Measurements from ENCODE around the gene MBD3L5. TPM values are rescaled to one million over a fixed set of nuclear protein-coding genes. Genes with fewer than 3 reads are reported as not detected.
A peak's percentile ranks its signal among the peaks of the same experiment; 100 is the strongest.

Gene MBD3L5
- total RNA-seq, 1 donor from 2014 or later, result not detected

DNA sequence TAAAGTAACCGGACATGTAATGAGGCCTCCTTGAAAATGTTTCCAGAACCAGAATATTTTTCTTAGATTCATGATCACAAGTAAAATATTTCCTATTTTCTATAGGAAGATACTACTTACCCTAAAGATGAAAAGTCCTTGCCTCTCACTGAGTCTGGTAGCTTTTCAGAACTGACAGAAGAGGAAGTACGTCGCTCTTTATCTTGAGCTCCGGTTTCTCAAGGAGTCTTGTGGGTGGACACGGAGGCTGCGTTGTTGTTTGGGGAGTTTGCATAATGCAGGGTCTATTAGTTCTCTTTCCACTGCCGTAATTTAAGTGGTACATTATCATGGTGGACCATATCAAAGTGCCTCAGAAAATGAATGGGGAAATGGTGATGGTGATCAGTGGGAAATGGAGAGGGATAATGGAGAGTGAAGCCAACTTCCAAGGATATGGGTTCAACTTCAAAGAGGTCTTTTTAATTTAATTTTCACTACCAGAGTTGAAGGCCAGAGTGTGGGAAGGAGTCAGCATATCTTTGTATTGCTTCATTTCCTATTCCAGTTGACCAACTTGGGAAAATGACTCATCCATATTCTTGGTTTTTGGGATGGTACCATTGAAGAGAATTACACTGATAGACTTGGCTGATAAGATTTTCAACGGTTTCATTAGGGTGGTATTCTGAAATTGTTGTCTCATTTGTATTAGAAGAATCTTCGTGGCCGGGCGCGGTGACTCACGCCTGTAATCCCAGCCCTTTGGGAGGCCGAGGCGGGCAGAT is 32.5 kb upstream of the MBD3L5 start:
- Histone ChIP-seq H3K4me3 (ENCODE audit: low read depth, low read length) (no peak overlapping the region), H3K36me3 (ENCODE audit: control insufficient read depth, insufficient read depth, low read length) (no peaks in the 10 kb centered on the region), H3K27me3 (ENCODE audit: control insufficient read depth, insufficient read depth, low read length) (no peaks in the 10 kb centered on the region)
- FAIRE-seq (no peak), DNase-seq (ENCODE audit: low read depth) (peak; percentile 35)
- TF ChIP-seq, protein P1, sequence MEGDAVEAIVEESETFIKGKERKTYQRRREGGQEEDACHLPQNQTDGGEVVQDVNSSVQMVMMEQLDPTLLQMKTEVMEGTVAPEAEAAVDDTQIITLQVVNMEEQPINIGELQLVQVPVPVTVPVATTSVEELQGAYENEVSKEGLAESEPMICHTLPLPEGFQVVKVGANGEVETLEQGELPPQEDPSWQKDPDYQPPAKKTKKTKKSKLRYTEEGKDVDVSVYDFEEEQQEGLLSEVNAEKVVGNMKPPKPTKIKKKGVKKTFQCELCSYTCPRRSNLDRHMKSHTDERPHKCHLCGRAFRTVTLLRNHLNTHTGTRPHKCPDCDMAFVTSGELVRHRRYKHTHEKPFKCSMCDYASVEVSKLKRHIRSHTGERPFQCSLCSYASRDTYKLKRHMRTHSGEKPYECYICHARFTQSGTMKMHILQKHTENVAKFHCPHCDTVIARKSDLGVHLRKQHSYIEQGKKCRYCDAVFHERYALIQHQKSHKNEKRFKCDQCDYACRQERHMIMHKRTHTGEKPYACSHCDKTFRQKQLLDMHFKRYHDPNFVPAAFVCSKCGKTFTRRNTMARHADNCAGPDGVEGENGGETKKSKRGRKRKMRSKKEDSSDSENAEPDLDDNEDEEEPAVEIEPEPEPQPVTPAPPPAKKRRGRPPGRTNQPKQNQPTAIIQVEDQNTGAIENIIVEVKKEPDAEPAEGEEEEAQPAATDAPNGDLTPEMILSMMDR (IDR thresholded peaks at IDR 0.05; ENCODE audit: insufficient read depth, low read length, severe bottlenecking), result no peak

DNA sequence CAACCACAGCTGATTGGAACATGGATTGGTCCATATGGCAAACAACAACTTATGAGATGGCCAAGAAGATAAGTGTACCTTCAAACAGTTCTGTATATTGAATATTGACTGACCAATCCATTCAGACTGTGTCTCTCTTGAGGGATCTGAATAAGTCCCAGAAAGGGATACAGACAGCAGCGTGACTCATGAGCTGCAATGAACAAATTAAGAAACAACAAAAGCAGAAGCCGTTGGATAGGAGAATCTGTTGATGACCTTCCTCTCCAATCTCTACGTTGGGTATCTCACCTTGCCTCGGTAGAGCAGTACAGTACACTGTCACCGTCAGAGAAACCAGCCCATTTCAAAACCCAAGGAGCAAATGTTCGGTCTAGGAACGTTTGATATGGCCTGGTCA is 30.4 kb upstream of the MBD3L5 start:
- FAIRE-seq, result no peak
- no peak for DNase-seq (ENCODE audit: low read depth)
- Histone ChIP-seq H3K27me3 (ENCODE audit: control insufficient read depth, insufficient read depth, low read length) (no peaks in the 10 kb centered on the region), H3K4me3 (ENCODE audit: low read depth, low read length) (no peak overlapping the region), H3K36me3 (ENCODE audit: control insufficient read depth, insufficient read depth, low read length) (no peaks in the 10 kb centered on the region)
- TF ChIP-seq, protein P1 (IDR thresholded peaks at IDR 0.05; ENCODE audit: insufficient read depth, low read length, severe bottlenecking), result no peak

DNA sequence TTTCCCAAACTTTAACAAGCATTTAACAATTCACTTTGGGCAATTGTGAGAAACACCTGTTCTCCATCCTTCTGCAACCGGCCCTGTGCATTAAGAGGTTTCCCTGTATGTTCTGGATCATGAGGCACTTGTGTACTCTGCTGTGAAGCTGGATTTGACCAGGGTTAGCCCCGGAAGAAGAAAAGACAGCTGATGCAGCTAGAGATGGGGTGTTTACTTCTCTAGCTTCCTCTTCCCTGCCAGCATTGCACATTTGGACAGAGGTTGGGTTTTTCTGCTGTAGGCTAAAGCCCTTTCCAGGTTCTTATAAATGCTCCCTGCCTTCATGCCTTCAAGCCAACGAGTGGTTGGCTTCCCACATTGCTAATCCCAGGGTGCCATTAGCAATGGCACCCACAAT is 30.0 kb upstream of the MBD3L5 start:
- H3K36me3 ChIP-seq (ENCODE audit: control insufficient read depth, insufficient read depth, low read length), result no peaks in the 10 kb centered on the region
- DNase-seq (ENCODE audit: low read depth) (no peak), FAIRE-seq (no peak)
- no peaks in the 10 kb centered on the region for H3K27me3 ChIP-seq (ENCODE audit: control insufficient read depth, insufficient read depth, low read length)
- TF ChIP-seq, protein P1 (IDR thresholded peaks at IDR 0.05; ENCODE audit: insufficient read depth, low read length, severe bottlenecking), result no peak
- H3K4me3 ChIP-seq (ENCODE audit: low read depth, low read length), result no peak overlapping the region

DNA sequence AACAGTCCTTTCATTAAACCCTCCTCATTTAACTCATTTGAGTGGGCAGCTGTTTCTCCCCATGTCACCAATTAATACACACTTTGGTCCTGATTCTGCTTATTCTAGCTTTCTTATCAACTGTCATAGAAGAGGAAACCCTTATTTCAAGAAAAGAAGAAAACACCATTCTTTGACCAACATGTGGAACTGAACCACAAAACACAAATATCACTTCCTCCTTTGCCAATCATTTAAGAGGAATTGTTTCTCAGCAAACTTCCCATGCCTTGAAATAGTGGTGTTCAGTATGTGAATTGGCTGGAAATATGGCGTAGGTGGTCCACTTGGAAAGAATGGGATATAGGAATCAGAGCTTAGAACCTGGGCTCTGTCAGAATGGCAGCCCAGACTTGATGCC is 29.6 kb upstream of the MBD3L5 start:
- FAIRE-seq (no peak), DNase-seq (ENCODE audit: low read depth) (no peak)
- H3K27me3 ChIP-seq (ENCODE audit: control insufficient read depth, insufficient read depth, low read length), result no peaks in the 10 kb centered on the region
- H3K36me3 ChIP-seq (ENCODE audit: control insufficient read depth, insufficient read depth, low read length), result no peaks in the 10 kb centered on the region
- TF ChIP-seq, protein P1 (IDR thresholded peaks at IDR 0.05; ENCODE audit: insufficient read depth, low read length, severe bottlenecking), result no peak
- no peak overlapping the region for H3K4me3 ChIP-seq (ENCODE audit: low read depth, low read length)

DNA sequence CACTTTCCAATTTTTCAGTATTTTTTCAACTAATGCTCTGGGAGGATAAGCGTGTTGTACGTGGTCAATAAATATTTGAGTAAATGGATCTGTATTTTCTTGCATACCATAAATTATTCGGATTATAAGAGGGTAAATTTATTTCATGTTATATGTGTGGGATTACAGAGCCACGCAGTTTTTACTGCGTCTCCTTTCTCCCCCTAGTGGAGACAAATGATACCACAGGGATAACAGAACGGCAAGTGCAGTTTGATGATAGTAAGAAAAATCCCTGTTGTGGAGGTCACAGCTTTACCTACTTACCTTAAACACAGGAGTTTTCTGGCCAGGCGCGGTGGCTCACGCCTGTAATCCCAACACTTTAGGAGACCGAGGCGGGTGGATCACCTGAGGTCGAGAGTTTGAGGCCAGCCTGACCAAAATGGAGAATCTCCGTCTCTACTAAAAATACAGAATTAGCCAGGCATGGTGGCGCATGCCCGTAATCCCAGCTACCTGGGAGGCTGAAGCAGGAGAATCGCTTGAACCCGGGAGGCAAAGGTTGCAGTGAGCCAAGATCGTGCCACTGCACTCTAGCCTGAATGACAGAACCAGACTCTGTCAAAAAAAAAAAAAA is 26.0 kb upstream of the MBD3L5 start:
- no peak overlapping the region for H3K4me3 ChIP-seq (ENCODE audit: low read depth, low read length)
- DNase-seq (ENCODE audit: low read depth), result peak; percentile 19
- no peak for FAIRE-seq
- no peaks in the 10 kb centered on the region for H3K36me3 ChIP-seq (ENCODE audit: control insufficient read depth, insufficient read depth, low read length)
- H3K27me3 ChIP-seq (ENCODE audit: control insufficient read depth, insufficient read depth, low read length), result no peaks in the 10 kb centered on the region
- TF ChIP-seq, protein P1 (IDR thresholded peaks at IDR 0.05; ENCODE audit: insufficient read depth, low read length, severe bottlenecking), result peak; percentile 48
